HEK293 (cell line): Measurements from ENCODE around the gene ABHD10.

Source experiments
- CTCF ChIA-PET: fragments of 350-600 bp; formaldehyde crosslinking; extraction: SDS; loops from one replicate; lab custom pipeline; 2021; ENCODE audit warnings: antibody characterized with exemption; lab: Yijun Ruan, JAX
- POLR2A ChIA-PET: fragments of 300-600 bp; formaldehyde crosslinking; extraction: SDS; loops from one replicate; lab custom pipeline; 2020; ENCODE audit warnings: antibody characterized with exemption, inconsistent platforms; lab: Yijun Ruan, JAX
- H3K27ac ChIP-seq: fragments of 200-500 bp; sonication (Bioruptor generic); 2 replicates; pipeline ENCODE4 v1.5.1; 2014; ENCODE audit warnings: low read depth, low read length, control low read depth, inconsistent platforms; ENCODE audit errors: extremely low read depth
- H3K36me3 ChIP-seq, 2 experiments: fragments of 200-500 bp in 1 of 2; sonication (Bioruptor generic) in 1 of 2; 1 replicate in 1 of 2; 2 replicates in 1 of 2; pipeline ENCODE4 v1.5.1; 2014 to 2017; ENCODE audit warnings: inconsistent platforms in 2 of 2, low read length in 2 of 2; ENCODE audit not compliant: control insufficient read depth in 2 of 2, insufficient read depth in 1 of 2
- H3K4me1 ChIP-seq: fragments of 200-500 bp; sonication (Bioruptor generic); 2 replicates; pipeline ENCODE4 v1.5.1; 2014; ENCODE audit warnings: mild to moderate bottlenecking, low read length, inconsistent platforms; ENCODE audit not compliant: control insufficient read depth, insufficient read depth
- H3K4me3 ChIP-seq: 2 replicates; pipeline ENCODE4 v1.5.1; 2011; ENCODE audit warnings: low read depth, mild to moderate bottlenecking, control low read depth, low read length, moderate library complexity
- H3K9me3 ChIP-seq: fragments of 200-500 bp; sonication (Bioruptor generic); 2 replicates; pipeline ENCODE4 v1.5.1; 2014; ENCODE audit warnings: low read depth, low read length, inconsistent platforms; ENCODE audit not compliant: control insufficient read depth, insufficient read depth
- AEBP2 ChIP-seq: fragments of 450-650 bp; formaldehyde crosslinking; IDR thresholded peaks from 2 replicates; pipeline ENCODE4 v1.5.1; 2016; ENCODE audit warnings: missing biosample characterization, missing genetic modification characterization, borderline replicate concordance
- ELK4 ChIP-seq: IDR thresholded peaks from 2 replicates; pipeline ENCODE4 v1.6.1; 2011; ENCODE audit warnings: mild to moderate bottlenecking, low read depth, low read length, borderline replicate concordance
- KLF1 ChIP-seq: fragments of 450-650 bp; formaldehyde crosslinking; IDR thresholded peaks from 2 replicates; pipeline ENCODE4 v1.5.1; 2016; ENCODE audit warnings: missing biosample characterization, missing genetic modification characterization
- KLF16 ChIP-seq: fragments of 450-650 bp; formaldehyde crosslinking; IDR thresholded peaks from 2 replicates; pipeline ENCODE4 v1.5.1; 2017; ENCODE audit warnings: missing biosample characterization, missing genetic modification characterization
- KLF7 ChIP-seq: fragments of 450-650 bp; formaldehyde crosslinking; IDR thresholded peaks from 2 replicates; pipeline ENCODE4 v1.5.1; 2016; ENCODE audit warnings: missing biosample characterization, missing genetic modification characterization, borderline replicate concordance
- KLF8 ChIP-seq: fragments of 450-650 bp; formaldehyde crosslinking; IDR thresholded peaks from 2 replicates; pipeline ENCODE4 v1.5.1; 2016; ENCODE audit warnings: missing biosample characterization, missing genetic modification characterization
- MEIS1 ChIP-seq: sonication (generic); formaldehyde crosslinking; IDR thresholded peaks from 2 replicates; pipeline ENCODE4 v1.8.1; 2022; ENCODE audit warnings: missing genetic modification reagents, mild to moderate bottlenecking, borderline replicate concordance
- PRDM10 ChIP-seq: fragments of 450-650 bp; formaldehyde crosslinking; IDR thresholded peaks from 2 replicates; pipeline ENCODE4 v1.5.1; 2016; ENCODE audit warnings: missing biosample characterization, missing genetic modification characterization
- REST ChIP-seq: fragments of 450-650 bp; formaldehyde crosslinking; IDR thresholded peaks from 2 replicates; pipeline ENCODE4 v1.5.1; 2016; ENCODE audit warnings: missing biosample characterization, missing genetic modification characterization
- SP3 ChIP-seq: fragments of 450-650 bp; formaldehyde crosslinking; IDR thresholded peaks from 2 replicates; pipeline ENCODE4 v1.5.1; 2016; ENCODE audit warnings: missing biosample characterization, missing genetic modification characterization
- TRIM28 ChIP-seq: IDR thresholded peaks from 2 replicates; pipeline ENCODE4 v1.6.1; 2011; ENCODE audit warnings: low read length, control low read depth, borderline replicate concordance
- ZBTB17 ChIP-seq: fragments of 450-650 bp; formaldehyde crosslinking; IDR thresholded peaks from 2 replicates; pipeline ENCODE4 v1.5.1; 2016; ENCODE audit warnings: missing biosample characterization, missing genetic modification characterization
- ZIC2 ChIP-seq: fragments of 450-650 bp; formaldehyde crosslinking; IDR thresholded peaks from 2 replicates; pipeline ENCODE4 v1.5.1; 2016; ENCODE audit warnings: missing biosample characterization, missing genetic modification characterization
- ZNF19 ChIP-seq: fragments of 450-650 bp; formaldehyde crosslinking; IDR thresholded peaks from 2 replicates; pipeline ENCODE4; 2016; ENCODE audit warnings: missing biosample characterization, missing genetic modification characterization, low read depth
- ZNF26 ChIP-seq: fragments of 450-650 bp; formaldehyde crosslinking; IDR thresholded peaks from 2 replicates; pipeline ENCODE4 v1.5.1; 2016; ENCODE audit warnings: missing biosample characterization, missing genetic modification characterization
- ZNF341 ChIP-seq: fragments of 450-650 bp; formaldehyde crosslinking; IDR thresholded peaks from 2 replicates; pipeline ENCODE4; 2016; ENCODE audit warnings: low read depth, missing biosample characterization, missing genetic modification characterization
- ZNF423 ChIP-seq: fragments of 450-650 bp; formaldehyde crosslinking; IDR thresholded peaks from 2 replicates; pipeline ENCODE4 v1.5.1; 2016; ENCODE audit warnings: missing biosample characterization, missing genetic modification characterization
- ZNF433 ChIP-seq: fragments of 450-650 bp; formaldehyde crosslinking; IDR thresholded peaks from 2 replicates; pipeline ENCODE4 v1.5.1; 2016; ENCODE audit warnings: missing biosample characterization, missing genetic modification characterization, low read depth
- ZNF449 ChIP-seq: fragments of 450-650 bp; formaldehyde crosslinking; IDR thresholded peaks from 2 replicates; pipeline ENCODE4 v1.5.1; 2017; ENCODE audit warnings: missing biosample characterization, mild to moderate bottlenecking, missing genetic modification characterization, moderate library complexity
- ZNF544 ChIP-seq: fragments of 450-650 bp; formaldehyde crosslinking; IDR thresholded peaks from 2 replicates; pipeline ENCODE4 v1.5.0; 2017; ENCODE audit warnings: missing biosample characterization, missing genetic modification characterization
- ZNF561 ChIP-seq: fragments of 450-650 bp; IDR thresholded peaks from 2 replicates; pipeline ENCODE4 v1.5.1; 2018; ENCODE audit warnings: missing biosample characterization, missing genetic modification characterization, borderline replicate concordance
- ZNF610 ChIP-seq: fragments of 450-650 bp; formaldehyde crosslinking; IDR thresholded peaks from 2 replicates; pipeline ENCODE4 v1.5.1; 2016; ENCODE audit warnings: missing biosample characterization, missing genetic modification characterization, borderline replicate concordance
- ZNF843 ChIP-seq: fragments of 450-650 bp; formaldehyde crosslinking; IDR thresholded peaks from 2 replicates; pipeline ENCODE4 v1.5.1; 2016; ENCODE audit warnings: missing biosample characterization, missing genetic modification characterization

The ABHD10 gene

GRCh38 chr3:111978583-111979433 is at the start of gene ABHD10:
ABHD10 (plus strand) TSS chr3:111979026; CDS start chr3:111979062, 36 bp downstream.
- H3K36me3 ChIP-seq: peaks cover 0 to 14% of the 10 kb centered on the region in 2 experiments; a peak in 2 of 3 replicates
- H3K9me3 ChIP-seq: no peaks in the 10 kb centered on the region
- ChIA-PET POLR2A (interaction anchor here (0.5 to 1.7 kb wide), 23 partner anchors 8 to 583 kb away, joined by 3 to 9 read pairs (median 3); partner anchors contain the start of genes ATG3, C3orf52 and SLC35A5), CTCF (interaction anchor here (0.6 to 2.6 kb wide), 8 partner anchors 10 to 386 kb away, joined by 3 to 16 read pairs (median 5); no protein-coding TSS in a partner anchor)
- peak within 1 kb of the TSS; percentile 45 for H3K27ac ChIP-seq
- peak within 1 kb of the TSS; percentile 89 for H3K4me3 ChIP-seq
- no peaks in the 10 kb centered on the region for H3K4me1 ChIP-seq
- no peak for TF ChIP-seq ZNF449 (tag by site-specific recombination)
- no peak for TF ChIP-seq MEIS1 (CRISPR knock-in tag)
- no peak for TF ChIP-seq ZNF19
- no peak for TF ChIP-seq ZNF26 (tag by site-specific recombination)
- peak; percentile 57; the same call in 1 of the 2 replicates for TF ChIP-seq ZIC2 (tag by site-specific recombination)
- TF ChIP-seq ZNF433 (tag by site-specific recombination): no peak
- TF ChIP-seq ZNF843: no peak
- TF ChIP-seq KLF8 (tag by site-specific recombination): no peak
- peak; percentile 38; the same call in 1 of the 2 replicates for TF ChIP-seq ZNF610
- TF ChIP-seq ELK4: no peak
- TF ChIP-seq KLF7 (tag by site-specific recombination): no peak
- TF ChIP-seq ZNF423 (tag by site-specific recombination): no peak
- peak; percentile 19; the same call in 1 of the 2 replicates for TF ChIP-seq SP3 (tag by site-specific recombination)
- TF ChIP-seq ZBTB17: peak; percentile 82
- TF ChIP-seq ZNF544 (tag by site-specific recombination): no peak
- no peak for TF ChIP-seq AEBP2
- TF ChIP-seq TRIM28: peak; percentile 51; the same call in 1 of the 2 replicates
- 0 out of 2 replicates have a peak, but pooled peaks have one; percentile 40 for TF ChIP-seq KLF16 (tag by site-specific recombination)
- peak; percentile 41; the same call in 1 of the 2 replicates for TF ChIP-seq PRDM10
- TF ChIP-seq REST (tag by site-specific recombination): peak; percentile 30; the same call in 1 of the 2 replicates
- TF ChIP-seq KLF1: no peak
- TF ChIP-seq ZNF341 (tag by site-specific recombination): no peak
- TF ChIP-seq ZNF561 (tag by site-specific recombination): 0 out of 2 replicates have a peak, but pooled peaks have one; percentile 22
